Thymus (tissue), 11 donors: Measurements from ENCODE around the gene PAPPA2. TPM values are rescaled to one million over a fixed set of nuclear protein-coding genes. Genes with fewer than 3 reads are reported as not detected.

ENCODE experiments used
- DNase-seq, 9 donors: peaks; one replicate each; pipeline ENCODE4 v3.0.0-alpha.2; 2013; ENCODE audit warnings: low spot score in 9 of 9, low read depth in 6 of 9, missing footprints in 1 of 9
- H3K27ac ChIP-seq, 2 donors: one replicate each; pipeline ENCODE4 v1.5.1; 2013; ENCODE audit warnings: control low read depth in 1 of 2, low read depth in 1 of 2, low read length in 1 of 2, mild to moderate bottlenecking in 1 of 2, moderate library complexity in 1 of 2
- H3K27me3 ChIP-seq, 2 donors: one replicate each; pipeline ENCODE4 v1.5.1; 2013; ENCODE audit warnings: low read length in 1 of 2; ENCODE audit not compliant: control insufficient read depth in 2 of 2, insufficient read depth in 1 of 2
- H3K36me3 ChIP-seq, 2 donors: one replicate each; pipeline ENCODE4 v1.5.1; 2013; ENCODE audit warnings: low read length in 1 of 2, mild to moderate bottlenecking in 1 of 2, moderate library complexity in 1 of 2; ENCODE audit not compliant: control insufficient read depth in 2 of 2, insufficient read depth in 2 of 2
- H3K4me1 ChIP-seq, 2 donors: one replicate each; pipeline ENCODE4 v1.5.1; 2013; ENCODE audit warnings: low read length in 2 of 2; ENCODE audit not compliant: control insufficient read depth in 2 of 2, insufficient read depth in 2 of 2
- H3K4me3 ChIP-seq, 2 donors: one replicate each; pipeline ENCODE4 v1.5.1; 2013; ENCODE audit warnings: low read length in 2 of 2, control low read depth in 1 of 2, mild to moderate bottlenecking in 1 of 2
- H3K9me3 ChIP-seq, 2 donors: one replicate each; pipeline ENCODE4 v1.5.1; 2013; ENCODE audit warnings: low read length in 1 of 2, mild to moderate bottlenecking in 1 of 2; ENCODE audit not compliant: control insufficient read depth in 2 of 2, insufficient read depth in 1 of 2
- WGBS: extraction: QIAGEN DNeasy Blood & Tissue Kit; methylation state at CpG from one replicate; pipeline ENCODE4 v1.1.7; 2013; 5-methylcytosine and 5-hydroxymethylcytosine counted together
- polyA plus RNA-seq: library from polyadenylated mRNA; stranded (reverse); fragments of 200-250 nt; gene quantifications from one replicate; pipeline ENCODE4 v1.2.3, GENCODE V29; 2013
- total RNA-seq: library from RNA; stranded (reverse); fragments of 120-200 nt; gene quantifications from one replicate; pipeline ENCODE4 v1.2.4, GENCODE V29; 2013
- donor health status: healthy.

PAPPA2 gene
- total and polyA plus RNA-seq, 2 donors, result 0.02 to 0.28 TPM

DNA sequence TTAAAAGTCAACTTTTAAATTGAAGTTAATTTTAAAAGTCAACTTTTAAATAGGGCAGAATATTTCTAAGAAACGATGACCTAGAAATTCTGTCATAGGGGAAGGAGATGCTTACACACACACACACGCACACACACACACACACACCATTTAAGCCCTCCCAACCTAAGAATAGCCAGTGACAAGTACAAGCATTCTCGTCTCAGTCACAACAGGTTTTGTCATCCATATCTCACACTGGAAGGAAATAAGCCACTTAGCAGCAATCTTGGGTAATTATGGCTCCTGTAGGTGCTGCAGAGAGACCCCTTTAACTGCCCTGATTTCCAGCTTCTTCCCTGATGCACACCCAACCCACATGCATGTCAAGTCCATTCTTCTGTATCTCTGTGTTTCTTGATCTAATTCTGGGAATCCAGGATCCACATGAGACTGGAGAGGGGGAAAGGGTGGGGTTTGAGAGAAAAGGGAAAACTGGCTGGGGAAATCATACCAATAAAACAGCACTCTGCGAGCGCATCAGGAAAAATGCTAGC is 338.1 kb downstream of the PAPPA2 start:
- Histone ChIP-seq H3K9me3 (no peaks in the 10 kb centered on the region), H3K27ac (no peak overlapping the region), H3K27me3 (no peaks in the 10 kb centered on the region), H3K4me3 (no peak overlapping the region), H3K36me3 (no peaks in the 10 kb centered on the region), H3K4me1 (no peaks in the 10 kb centered on the region)
- 77% methylated on average over 5 of the region's 5 CpGs for WGBS
- no peak for DNase-seq

DNA sequence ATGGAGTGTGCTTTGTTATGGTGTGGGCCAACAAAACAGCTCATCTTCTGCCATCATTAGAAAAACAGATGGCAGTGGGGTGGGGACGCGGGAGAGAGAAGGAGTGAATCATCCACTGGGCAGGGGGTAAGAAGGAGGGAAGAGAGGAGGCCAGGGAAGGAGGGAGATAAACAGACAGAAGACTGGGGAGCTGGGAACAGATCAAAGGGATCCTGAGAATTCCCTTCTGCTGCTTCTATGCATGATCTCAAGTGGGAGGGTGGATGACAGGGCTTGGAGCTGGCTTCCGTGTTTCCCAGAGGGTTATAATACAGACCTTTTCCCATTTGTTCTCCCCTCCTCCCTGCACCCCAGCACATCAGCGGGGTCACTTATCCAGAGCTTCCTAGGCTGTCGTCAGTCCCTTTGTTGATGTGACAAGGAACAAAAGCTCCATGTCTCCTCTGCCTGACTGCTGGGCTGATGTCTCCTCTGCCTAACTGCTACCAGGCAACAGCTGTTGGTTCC is 338.6 kb downstream of the PAPPA2 start:
- Histone ChIP-seq H3K4me3 (no peak overlapping the region), H3K9me3 (no peaks in the 10 kb centered on the region), H3K27me3 (no peaks in the 10 kb centered on the region), H3K36me3 (no peaks in the 10 kb centered on the region), H3K27ac (no peak overlapping the region), H3K4me1 (no peaks in the 10 kb centered on the region)
- DNase-seq, result no peak
- WGBS, result 34% methylated on average over 5 of the region's 5 CpGs

DNA sequence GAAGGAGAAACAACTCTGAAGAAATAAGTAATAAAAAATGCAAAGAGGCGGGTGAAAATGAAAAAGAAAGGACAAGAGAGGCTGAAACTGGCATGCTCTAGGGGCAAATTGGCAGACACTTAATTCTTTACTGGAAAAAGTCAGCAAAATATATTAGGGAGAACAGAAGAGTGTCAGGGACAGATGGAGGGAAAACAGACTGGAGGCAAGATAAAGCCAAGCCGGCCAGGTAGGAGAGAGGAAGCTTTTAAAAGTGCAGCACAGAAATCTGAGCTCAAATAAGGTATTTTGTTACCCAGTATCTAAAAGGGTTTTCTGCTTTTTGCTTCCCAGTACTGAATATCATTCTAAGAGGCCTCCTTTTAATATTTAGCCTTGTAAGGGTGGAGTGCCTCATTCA is 339.3 kb downstream of the PAPPA2 start:
- WGBS, result 87% methylated on average over 2 of the region's 2 CpGs
- no peak for DNase-seq
- H3K4me3 ChIP-seq, result no peak overlapping the region
- H3K36me3 ChIP-seq, result no peaks in the 10 kb centered on the region
- H3K27me3 ChIP-seq, result no peaks in the 10 kb centered on the region
- H3K27ac ChIP-seq, result no peak overlapping the region
- H3K9me3 ChIP-seq, result no peaks in the 10 kb centered on the region
- H3K4me1 ChIP-seq, result no peaks in the 10 kb centered on the region

- H3K4me1 ChIP-seq, result no peaks in the 10 kb centered on the region
- H3K9me3 ChIP-seq, result no peaks in the 10 kb centered on the region
- DNase-seq, result no peak
- H3K27me3 ChIP-seq, result no peaks in the 10 kb centered on the region
- H3K27ac ChIP-seq, result no peak overlapping the region
- H3K4me3 ChIP-seq, result no peak overlapping the region
- H3K36me3 ChIP-seq, result no peaks in the 10 kb centered on the region
- 62% methylated on average over 5 of the region's 5 CpGs for WGBS
These were observed 340.1 kb downstream of the PAPPA2 start for GRCh38 chr1:176803042-176803441.

DNA sequence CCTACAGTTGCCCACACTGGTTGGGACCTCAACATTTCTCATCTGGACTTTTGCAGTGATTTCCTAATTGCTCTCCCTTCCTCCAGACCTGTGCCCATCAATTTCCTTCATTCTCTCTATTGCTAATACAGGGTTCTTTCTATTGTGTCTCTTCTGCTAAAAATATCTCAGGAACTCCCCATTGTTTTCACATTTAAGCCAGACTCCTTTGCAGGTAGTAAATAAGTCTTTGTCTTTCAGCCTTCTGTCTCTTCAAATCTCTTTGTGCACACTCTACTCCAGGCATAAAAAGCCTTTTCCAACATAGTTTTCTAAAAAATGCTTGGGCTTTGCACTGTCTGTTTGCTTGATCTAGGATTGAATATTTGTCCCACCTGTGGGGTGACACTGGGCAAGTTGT is 340.6 kb downstream of the PAPPA2 start:
- H3K36me3 ChIP-seq, result no peaks in the 10 kb centered on the region
- no peaks in the 10 kb centered on the region for H3K4me1 ChIP-seq
- H3K4me3 ChIP-seq, result no peak overlapping the region
- no peak for DNase-seq
- no peaks in the 10 kb centered on the region for H3K9me3 ChIP-seq
- no peaks in the 10 kb centered on the region for H3K27me3 ChIP-seq
- H3K27ac ChIP-seq, result no peak overlapping the region

- Histone ChIP-seq H3K4me3 (no peak overlapping the region), H3K9me3 (no peaks in the 10 kb centered on the region), H3K36me3 (no peaks in the 10 kb centered on the region), H3K4me1 (no peaks in the 10 kb centered on the region), H3K27ac (no peak overlapping the region), H3K27me3 (no peaks in the 10 kb centered on the region)
- DNase-seq, result no peak
- WGBS, result 87% methylated on average over 2 of the region's 2 CpGs
These were observed 346.3 kb downstream of the PAPPA2 start for GRCh38 chr1:176809292-176809691.

DNA sequence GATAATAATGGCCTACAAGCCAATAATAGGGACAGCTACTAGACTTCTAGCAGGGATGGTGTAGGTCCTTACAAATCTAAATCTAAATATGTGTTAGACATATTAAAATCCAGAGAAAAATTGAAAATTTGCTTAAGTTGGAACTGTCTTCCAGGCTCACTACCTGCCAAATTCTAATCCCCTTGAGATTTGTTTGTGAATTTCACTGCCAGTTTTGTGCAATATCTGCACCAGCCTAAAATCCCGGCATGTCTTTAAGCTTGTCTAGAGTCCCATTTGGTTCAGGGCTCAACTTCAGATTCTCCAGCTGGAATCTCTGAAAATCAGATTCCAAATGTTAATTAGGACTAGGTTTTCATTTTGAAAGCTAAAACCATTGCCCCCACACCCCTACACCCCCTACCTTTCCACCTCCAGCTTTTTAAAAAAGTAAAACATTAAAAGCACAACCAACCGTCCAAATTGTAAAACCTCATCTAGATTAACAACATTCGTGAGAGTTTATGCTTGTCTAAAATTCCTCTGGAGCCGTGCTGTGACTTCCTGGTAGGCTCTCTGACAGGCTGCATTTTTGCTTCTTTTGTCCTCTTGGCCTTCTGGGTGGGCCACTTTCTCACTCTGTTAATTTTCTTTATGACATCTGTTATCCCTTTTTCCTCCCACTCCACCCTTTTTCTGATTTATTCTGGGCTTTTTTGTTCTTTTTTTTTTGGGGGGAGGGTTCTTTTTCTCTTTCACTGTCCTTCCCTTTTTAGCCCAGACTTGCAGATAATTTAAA is 348.7 kb downstream of the PAPPA2 start:
- Histone ChIP-seq H3K36me3 (no peaks in the 10 kb centered on the region), H3K9me3 (no peaks in the 10 kb centered on the region), H3K27ac (no peak overlapping the region), H3K4me3 (no peak overlapping the region), H3K4me1 (no peaks in the 10 kb centered on the region), H3K27me3 (no peaks in the 10 kb centered on the region)
- no peak for DNase-seq
- 55% methylated on average over 4 of the region's 4 CpGs for WGBS

- no peak for DNase-seq
- no peak overlapping the region for H3K4me3 ChIP-seq
- no peaks in the 10 kb centered on the region for H3K9me3 ChIP-seq
- no peaks in the 10 kb centered on the region for H3K4me1 ChIP-seq
- 84% methylated on average over 6 of the region's 6 CpGs for WGBS
- H3K27me3 ChIP-seq, result no peaks in the 10 kb centered on the region
- H3K27ac ChIP-seq, result no peak overlapping the region
- no peaks in the 10 kb centered on the region for H3K36me3 ChIP-seq
These were observed 352.6 kb downstream of the PAPPA2 start for GRCh38 chr1:176815621-176816020.

- Histone ChIP-seq H3K4me1 (no peaks in the 10 kb centered on the region), H3K36me3 (no peaks in the 10 kb centered on the region), H3K27me3 (no peaks in the 10 kb centered on the region), H3K4me3 (no peak overlapping the region), H3K9me3 (no peaks in the 10 kb centered on the region), H3K27ac (no peak overlapping the region)
- WGBS, result 94% methylated on average over 3 of the region's 3 CpGs
- no peak for DNase-seq
These were observed 353.3 kb downstream of the PAPPA2 start for GRCh38 chr1:176816232-176816631.
